BJ (cell line): ENCODE measurements around the gene EPC1. TPM values are rescaled to one million over a fixed set of nuclear protein-coding genes. Genes with fewer than 3 reads are reported as not detected.
"Not testable (repeated sequence)": the region's sequence is repeated elsewhere in the genome, so short reads cannot be mapped to it uniquely, and the experiment has no call there.

ENCODE experiments used
- CTCF ChIA-PET: fragments of 350-600 bp; formaldehyde crosslinking; extraction: SDS; loops from one replicate; lab custom pipeline; 2021; ENCODE audit warnings: antibody characterized with exemption, inconsistent platforms; lab: Yijun Ruan, JAX
- POLR2A ChIA-PET: fragments of 300-600 bp; sonication (Branson Sonifier 250); formaldehyde crosslinking; extraction: SDS; loops from one replicate; lab custom pipeline; 2021; ENCODE audit warnings: antibody characterized with exemption; lab: Charles Lee
- DNase-seq: peaks from one replicate; pipeline ENCODE4 v3.0.0-alpha.2; 2011; ENCODE audit warnings: low read depth
- H3K27me3 ChIP-seq: 2 replicates; pipeline ENCODE4 v1.6.0; 2011; ENCODE audit warnings: low read length; ENCODE audit not compliant: control insufficient read depth, insufficient read depth
- H3K36me3 ChIP-seq: 2 replicates; pipeline ENCODE4 v1.5.1; 2011; ENCODE audit warnings: low read length; ENCODE audit not compliant: control insufficient read depth, insufficient read depth
- H3K4me3 ChIP-seq: 2 replicates; pipeline ENCODE4 v1.5.1; 2011; ENCODE audit warnings: low read depth, mild to moderate bottlenecking, control low read depth, low read length
- polyA plus RNA-seq: library from polyadenylated mRNA; depleted of rRNA; stranded (reverse); fragments of >200 nt; gene quantifications from 2 replicates; pipeline ENCODE4 v1.2.3, GENCODE V29; 2011
- TF ChIP-seq, protein P1 (sequence below): IDR thresholded peaks from 2 replicates; pipeline ENCODE4 v1.5.1; 2011; ENCODE audit warnings: low read depth, mild to moderate bottlenecking, control low read depth, inconsistent platforms, low read length, moderate library complexity; ENCODE audit not compliant: insufficient read depth

Gene EPC1
- polyA plus RNA-seq, 1 experiment: 21.6 TPM

DNA sequence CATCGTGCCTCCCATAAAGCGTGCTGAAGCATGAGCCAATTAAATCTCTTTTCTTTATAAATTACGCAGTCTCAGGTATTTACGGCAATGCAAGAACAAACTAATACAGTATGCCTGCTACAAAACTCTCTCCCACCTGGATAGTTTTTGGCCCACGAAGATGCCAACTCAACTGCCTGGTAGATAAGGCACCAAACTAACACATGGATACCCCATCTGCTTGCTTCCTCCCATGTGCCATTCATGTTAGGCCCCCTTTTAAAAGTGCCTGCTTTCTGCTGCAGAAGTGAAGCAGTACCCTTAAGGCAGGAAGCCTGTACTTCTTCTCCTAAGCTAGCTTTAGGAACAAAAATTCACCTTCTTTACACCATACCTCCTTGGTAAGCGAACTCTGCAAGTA, 15.6 kb upstream of the EPC1 start:
- ChIA-PET CTCF (interaction anchor here (1.4 kb wide), 1 partner anchor 16 kb away, joined by 3 read pairs; no protein-coding TSS in a partner anchor), POLR2A (no interaction called here)
- TF ChIP-seq, protein P1, sequence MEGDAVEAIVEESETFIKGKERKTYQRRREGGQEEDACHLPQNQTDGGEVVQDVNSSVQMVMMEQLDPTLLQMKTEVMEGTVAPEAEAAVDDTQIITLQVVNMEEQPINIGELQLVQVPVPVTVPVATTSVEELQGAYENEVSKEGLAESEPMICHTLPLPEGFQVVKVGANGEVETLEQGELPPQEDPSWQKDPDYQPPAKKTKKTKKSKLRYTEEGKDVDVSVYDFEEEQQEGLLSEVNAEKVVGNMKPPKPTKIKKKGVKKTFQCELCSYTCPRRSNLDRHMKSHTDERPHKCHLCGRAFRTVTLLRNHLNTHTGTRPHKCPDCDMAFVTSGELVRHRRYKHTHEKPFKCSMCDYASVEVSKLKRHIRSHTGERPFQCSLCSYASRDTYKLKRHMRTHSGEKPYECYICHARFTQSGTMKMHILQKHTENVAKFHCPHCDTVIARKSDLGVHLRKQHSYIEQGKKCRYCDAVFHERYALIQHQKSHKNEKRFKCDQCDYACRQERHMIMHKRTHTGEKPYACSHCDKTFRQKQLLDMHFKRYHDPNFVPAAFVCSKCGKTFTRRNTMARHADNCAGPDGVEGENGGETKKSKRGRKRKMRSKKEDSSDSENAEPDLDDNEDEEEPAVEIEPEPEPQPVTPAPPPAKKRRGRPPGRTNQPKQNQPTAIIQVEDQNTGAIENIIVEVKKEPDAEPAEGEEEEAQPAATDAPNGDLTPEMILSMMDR: no peak
- no peak for DNase-seq
- H3K27me3 ChIP-seq: no peaks in the 10 kb centered on the region
- H3K4me3 ChIP-seq: no peak overlapping the region
- H3K36me3 ChIP-seq: no peaks in the 10 kb centered on the region

DNA sequence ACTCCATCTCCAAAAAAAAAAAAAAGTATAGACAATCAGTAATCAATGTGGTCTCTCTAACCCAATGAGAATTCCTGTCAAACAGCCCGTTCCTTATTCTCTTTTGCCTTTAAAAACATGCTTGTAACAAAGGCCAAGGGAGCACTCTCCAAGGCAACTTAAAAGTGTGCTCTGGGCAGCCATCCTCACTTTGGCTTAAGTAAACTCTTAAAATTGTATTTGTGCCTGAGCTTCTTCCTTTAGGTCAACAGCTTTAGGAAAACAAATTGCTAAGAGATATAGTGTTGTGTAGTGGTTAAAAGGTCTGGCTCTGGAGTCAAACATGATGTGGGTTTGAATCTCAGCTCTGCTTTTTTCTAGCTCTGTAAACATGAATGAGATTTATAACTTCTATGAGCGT, 13.9 kb upstream of the EPC1 start:
- no peaks in the 10 kb centered on the region for H3K27me3 ChIP-seq
- no peak for DNase-seq
- ChIA-PET CTCF (interaction anchor here (0.6 to 1.6 kb wide), 4 partner anchors 10 to 149 kb away, joined by 3 to 4 read pairs (median 4); no protein-coding TSS in a partner anchor), POLR2A (interaction anchor here (0.7 kb wide), 1 partner anchor 23 kb away, joined by 4 read pairs; no protein-coding TSS in a partner anchor)
- H3K4me3 ChIP-seq: no peak overlapping the region
- TF ChIP-seq, protein P1: no peak
- no peaks in the 10 kb centered on the region for H3K36me3 ChIP-seq

DNA sequence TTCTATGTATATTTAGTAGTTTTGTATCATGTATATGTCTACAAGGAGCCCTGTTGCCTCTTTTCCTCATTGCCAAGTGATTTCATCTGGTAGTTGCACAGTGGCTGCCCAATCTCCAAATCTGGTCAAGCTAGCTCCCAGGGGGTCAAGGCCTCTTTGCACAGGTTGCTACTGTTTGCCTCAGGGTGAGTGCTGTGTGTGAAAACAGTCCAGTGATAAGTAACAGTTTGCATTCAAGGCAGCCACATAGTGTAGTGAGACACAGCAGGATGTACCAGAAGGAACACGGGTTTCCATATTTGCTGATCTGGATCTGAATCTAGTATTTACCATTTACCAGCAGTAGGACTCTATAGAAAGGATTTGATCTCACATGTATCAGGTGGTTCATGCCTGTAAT, 13.3 kb upstream of the EPC1 start:
- no peaks in the 10 kb centered on the region for H3K36me3 ChIP-seq
- no peaks in the 10 kb centered on the region for H3K27me3 ChIP-seq
- CTCF ChIA-PET: interaction anchor here (1.1 to 1.6 kb wide), 3 partner anchors 9 to 103 kb away, joined by 3 to 6 read pairs (median 4); no protein-coding TSS in a partner anchor
- POLR2A ChIA-PET: interaction anchor here (0.7 kb wide), 1 partner anchor 22 kb away, joined by 4 read pairs; no protein-coding TSS in a partner anchor
- H3K4me3 ChIP-seq: no peak overlapping the region
- DNase-seq: no peak
- TF ChIP-seq, protein P1: no peak

DNA sequence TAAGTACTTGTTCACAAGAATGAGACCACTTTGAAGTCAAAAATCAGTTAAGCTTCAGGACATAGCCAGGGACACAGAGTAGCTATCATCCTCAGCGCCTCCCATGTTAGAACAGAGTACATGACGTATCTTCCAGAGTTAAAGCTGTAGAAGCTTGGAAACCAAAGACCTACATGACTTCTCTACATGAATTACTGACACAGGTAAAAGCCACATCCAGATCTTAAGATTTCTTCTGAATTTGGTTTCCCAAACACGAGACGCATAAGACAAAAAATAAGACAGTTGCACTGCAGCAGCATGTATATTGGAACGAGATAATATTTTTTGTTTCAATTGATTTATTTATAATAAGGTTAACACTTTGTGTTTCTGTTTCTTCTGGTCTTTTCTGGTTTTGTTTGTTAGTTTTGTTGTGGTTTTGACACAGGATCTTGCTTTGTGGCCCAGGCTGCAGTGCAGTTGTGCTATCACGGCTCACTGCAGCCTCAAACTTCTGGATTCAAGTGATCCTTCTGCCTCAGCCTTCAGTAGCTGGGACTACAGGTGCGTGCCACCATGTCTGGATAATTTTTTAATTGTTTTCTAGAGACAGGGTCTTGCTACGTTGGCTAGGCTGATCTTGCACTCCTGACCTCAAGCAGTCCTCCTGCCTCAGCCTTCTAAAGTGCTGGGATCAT, 10.2 kb upstream of the EPC1 start:
- no peaks in the 10 kb centered on the region for H3K27me3 ChIP-seq
- H3K4me3 ChIP-seq: no peak overlapping the region
- ChIA-PET POLR2A (no interaction called here), CTCF (interaction anchor here (1.3 kb wide), 2 partner anchors 10 to 11 kb away, joined by 4 read pairs; no protein-coding TSS in a partner anchor)
- DNase-seq: no peak
- H3K36me3 ChIP-seq: no peaks in the 10 kb centered on the region
- TF ChIP-seq, protein P1: no peak

DNA sequence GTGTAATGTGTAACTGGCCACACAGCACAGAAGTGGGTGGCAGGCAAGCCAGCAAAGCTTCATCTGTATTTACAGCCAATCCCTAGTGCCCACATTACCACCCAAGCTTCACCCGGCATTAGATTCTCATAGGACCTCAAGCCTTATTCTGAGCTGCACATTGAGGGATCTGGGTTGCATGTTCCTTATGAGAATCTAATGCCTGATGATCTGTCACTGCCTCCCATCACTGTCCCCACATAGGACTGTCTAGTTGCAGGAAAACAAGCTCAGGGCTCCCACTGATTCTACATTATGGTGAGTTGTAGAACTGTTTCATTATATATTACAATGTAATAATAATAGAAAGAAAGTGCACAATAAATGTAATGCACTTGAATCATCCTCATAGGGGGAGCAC, 7.7 kb upstream of the EPC1 start:
- H3K36me3 ChIP-seq, DNase-seq, H3K4me3 ChIP-seq, POLR2A ChIA-PET, H3K27me3 ChIP-seq: not testable (repeated sequence)
- CTCF ChIA-PET: interaction anchor here (1.0 kb wide), 1 partner anchor 13 kb away, joined by 5 read pairs; no protein-coding TSS in a partner anchor
